Panc1 (cell line): ENCODE results near the gene TLE4. TPM values are rescaled to one million over a fixed set of nuclear protein-coding genes. Genes with fewer than 3 reads are reported as not detected.

ENCODE experiments used
- ATAC-seq: fragments of 200-7000 bp; cut with Tn5 transposase; 2 replicates; pipeline ENCODE4 v1.9.1; 2020; ENCODE audit warnings: mild to moderate bottlenecking, moderate library complexity
- BruUV-seq: library from RNA; stranded (reverse); fragments of 400-500 nt; replicated peaks from 2 replicates; lab custom pipeline; 2021; lab: Mats Ljungman, UMichigan
- CTCF ChIA-PET: fragments of 300-600 bp; sonication (Branson Sonifier 250); formaldehyde crosslinking; loops from one replicate; lab custom pipeline; 2022; ENCODE audit warnings: antibody characterized with exemption; lab: Charles Lee
- POLR2A ChIA-PET: fragments of 300-600 bp; sonication (Branson Sonifier 250); formaldehyde crosslinking; loops from one replicate; lab custom pipeline; 2022; ENCODE audit warnings: antibody characterized with exemption; lab: Charles Lee
- DNase-seq: peaks from one replicate; pipeline ENCODE4 v3.0.0-alpha.2; 2010; ENCODE audit warnings: low read depth, low spot score
- H3K27ac ChIP-seq: 2 replicates; pipeline ENCODE4 v1.5.1; 2011; ENCODE audit warnings: mild to moderate bottlenecking, low read length, inconsistent platforms
- H3K27me3 ChIP-seq: fragments of 200-500 bp; sonication (Bioruptor generic); 2 replicates; pipeline ENCODE4 v1.6.0; 2014; ENCODE audit warnings: low read length, inconsistent platforms; ENCODE audit not compliant: control insufficient read depth, insufficient read depth
- H3K36me3 ChIP-seq: fragments of 200-500 bp; sonication (Bioruptor generic); 2 replicates; pipeline ENCODE4 v1.5.1; 2014; ENCODE audit warnings: inconsistent platforms, mild to moderate bottlenecking, low read length, moderate library complexity; ENCODE audit not compliant: control insufficient read depth, insufficient read depth
- H3K4me1 ChIP-seq: 2 replicates; pipeline ENCODE4 v1.5.1; 2011; ENCODE audit warnings: inconsistent platforms, mild to moderate bottlenecking, low read length, moderate library complexity; ENCODE audit not compliant: control insufficient read depth, insufficient read depth
- H3K4me3 ChIP-seq, 2 experiments: 2 replicates each; pipeline ENCODE4 v1.5.1; 2011 to 2012; ENCODE audit warnings: low read depth in 2 of 2, low read length in 2 of 2, mild to moderate bottlenecking in 2 of 2, inconsistent platforms in 1 of 2, moderate library complexity in 1 of 2
- H3K9me3 ChIP-seq: fragments of 200-500 bp; sonication (Bioruptor generic); 2 replicates; pipeline ENCODE4 v1.5.1; 2014; ENCODE audit warnings: low read depth, mild to moderate bottlenecking, inconsistent platforms, low read length, moderate library complexity; ENCODE audit not compliant: control insufficient read depth, insufficient read depth
- POLR2AphosphoS5 ChIP-seq: IDR thresholded peaks from 2 replicates; pipeline ENCODE4 v1.6.1; 2012; ENCODE audit warnings: mild to moderate bottlenecking, low read depth, low read length, moderate library complexity
- SIN3A ChIP-seq: IDR thresholded peaks from 2 replicates; pipeline ENCODE4 v1.6.1; 2012; ENCODE audit warnings: low read depth, mild to moderate bottlenecking, low read length, moderate library complexity, borderline replicate concordance; ENCODE audit not compliant: insufficient read depth
- TCF7L2 ChIP-seq: IDR thresholded peaks from 2 replicates; pipeline ENCODE4 v1.6.1; 2011; ENCODE audit warnings: mild to moderate bottlenecking, low read depth, low read length, inconsistent platforms
- in situ Hi-C: cut with HindIII; loops from 2 replicates; pipeline ENCODE4 v1.10.0; 2016; ENCODE audit warnings: low sequenced_read_pairs, low pct_unique_long_range_greater_than_20kb
- intact Hi-C: fragments of 100-400 bp; cut with micrococcal nuclease; formaldehyde crosslinking; loops from one replicate; pipeline ENCODE4 v1.10.0; 2022; ENCODE audit not compliant: unreplicated experiment
- total RNA-seq: library from RNA; stranded (reverse); gene quantifications from one replicate; pipeline ENCODE4 v1.2.1, GENCODE V29; 2021; ENCODE audit not compliant: unreplicated experiment
- TF ChIP-seq, protein P1 (sequence below): fragments of 450-650 bp; IDR thresholded peaks from 2 replicates; pipeline ENCODE4 v1.5.1; 2017; ENCODE audit warnings: mild to moderate bottlenecking
- TF ChIP-seq, protein P2 (sequence below), 2 experiments: IDR thresholded peaks; 2 replicates each; pipeline ENCODE4 v1.6.1; 2011 to 2012; ENCODE audit warnings: low read depth in 2 of 2, control low read depth in 1 of 2, low read length in 1 of 2, mild to moderate bottlenecking in 1 of 2, moderate library complexity in 1 of 2; ENCODE audit not compliant: insufficient read depth in 1 of 2

TLE4 gene
- total RNA-seq, 1 experiment from 2014 or later, result 8.7 TPM

DNA sequence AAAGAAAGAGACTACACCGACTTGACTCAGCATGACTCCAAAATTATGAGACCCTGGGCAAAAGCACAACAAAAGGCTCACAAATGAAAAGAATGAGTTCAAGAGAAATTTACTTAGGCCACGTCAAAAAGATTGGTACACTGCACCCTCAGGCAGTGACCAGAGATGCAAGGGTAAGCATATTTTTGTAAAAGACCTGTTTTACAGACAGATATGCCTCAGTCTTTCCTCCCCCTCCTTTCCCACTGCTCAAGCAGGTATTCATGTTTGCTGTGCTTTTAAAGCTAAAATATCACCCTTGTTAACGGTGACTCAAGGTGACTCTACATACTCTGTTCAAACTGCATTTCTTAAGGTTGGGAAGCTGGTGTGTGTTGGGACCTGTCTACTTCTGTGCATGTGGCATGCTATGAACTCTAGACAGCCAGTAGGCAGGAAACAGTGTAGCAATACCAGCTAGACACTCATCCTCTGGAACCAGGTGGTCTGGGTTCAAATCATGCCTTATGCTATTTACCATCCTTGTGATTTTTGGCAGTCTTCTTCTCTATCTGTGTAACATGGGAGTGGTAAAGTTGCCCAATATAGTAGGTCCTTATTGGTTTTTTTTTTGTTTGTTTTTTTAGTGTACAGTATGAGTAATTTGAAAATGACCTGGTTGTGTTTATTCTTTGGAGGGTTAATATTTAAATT lies 98.7 kb downstream of the TLE4 start:
- intact Hi-C loops (no loop called here), in situ Hi-C loops (no loop called here)
- CTCF ChIA-PET, result no interaction called here
- ATAC-seq, result no peak
- no peaks in the 10 kb centered on the region for H3K4me1 ChIP-seq
- no TSS peak for BruUV-seq
- no peak overlapping the region for H3K4me3 ChIP-seq
- TF ChIP-seq TCF7L2, result no peak
- TF ChIP-seq, protein P1, sequence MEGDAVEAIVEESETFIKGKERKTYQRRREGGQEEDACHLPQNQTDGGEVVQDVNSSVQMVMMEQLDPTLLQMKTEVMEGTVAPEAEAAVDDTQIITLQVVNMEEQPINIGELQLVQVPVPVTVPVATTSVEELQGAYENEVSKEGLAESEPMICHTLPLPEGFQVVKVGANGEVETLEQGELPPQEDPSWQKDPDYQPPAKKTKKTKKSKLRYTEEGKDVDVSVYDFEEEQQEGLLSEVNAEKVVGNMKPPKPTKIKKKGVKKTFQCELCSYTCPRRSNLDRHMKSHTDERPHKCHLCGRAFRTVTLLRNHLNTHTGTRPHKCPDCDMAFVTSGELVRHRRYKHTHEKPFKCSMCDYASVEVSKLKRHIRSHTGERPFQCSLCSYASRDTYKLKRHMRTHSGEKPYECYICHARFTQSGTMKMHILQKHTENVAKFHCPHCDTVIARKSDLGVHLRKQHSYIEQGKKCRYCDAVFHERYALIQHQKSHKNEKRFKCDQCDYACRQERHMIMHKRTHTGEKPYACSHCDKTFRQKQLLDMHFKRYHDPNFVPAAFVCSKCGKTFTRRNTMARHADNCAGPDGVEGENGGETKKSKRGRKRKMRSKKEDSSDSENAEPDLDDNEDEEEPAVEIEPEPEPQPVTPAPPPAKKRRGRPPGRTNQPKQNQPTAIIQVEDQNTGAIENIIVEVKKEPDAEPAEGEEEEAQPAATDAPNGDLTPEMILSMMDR, result no peak
- TF ChIP-seq, protein P2, sequence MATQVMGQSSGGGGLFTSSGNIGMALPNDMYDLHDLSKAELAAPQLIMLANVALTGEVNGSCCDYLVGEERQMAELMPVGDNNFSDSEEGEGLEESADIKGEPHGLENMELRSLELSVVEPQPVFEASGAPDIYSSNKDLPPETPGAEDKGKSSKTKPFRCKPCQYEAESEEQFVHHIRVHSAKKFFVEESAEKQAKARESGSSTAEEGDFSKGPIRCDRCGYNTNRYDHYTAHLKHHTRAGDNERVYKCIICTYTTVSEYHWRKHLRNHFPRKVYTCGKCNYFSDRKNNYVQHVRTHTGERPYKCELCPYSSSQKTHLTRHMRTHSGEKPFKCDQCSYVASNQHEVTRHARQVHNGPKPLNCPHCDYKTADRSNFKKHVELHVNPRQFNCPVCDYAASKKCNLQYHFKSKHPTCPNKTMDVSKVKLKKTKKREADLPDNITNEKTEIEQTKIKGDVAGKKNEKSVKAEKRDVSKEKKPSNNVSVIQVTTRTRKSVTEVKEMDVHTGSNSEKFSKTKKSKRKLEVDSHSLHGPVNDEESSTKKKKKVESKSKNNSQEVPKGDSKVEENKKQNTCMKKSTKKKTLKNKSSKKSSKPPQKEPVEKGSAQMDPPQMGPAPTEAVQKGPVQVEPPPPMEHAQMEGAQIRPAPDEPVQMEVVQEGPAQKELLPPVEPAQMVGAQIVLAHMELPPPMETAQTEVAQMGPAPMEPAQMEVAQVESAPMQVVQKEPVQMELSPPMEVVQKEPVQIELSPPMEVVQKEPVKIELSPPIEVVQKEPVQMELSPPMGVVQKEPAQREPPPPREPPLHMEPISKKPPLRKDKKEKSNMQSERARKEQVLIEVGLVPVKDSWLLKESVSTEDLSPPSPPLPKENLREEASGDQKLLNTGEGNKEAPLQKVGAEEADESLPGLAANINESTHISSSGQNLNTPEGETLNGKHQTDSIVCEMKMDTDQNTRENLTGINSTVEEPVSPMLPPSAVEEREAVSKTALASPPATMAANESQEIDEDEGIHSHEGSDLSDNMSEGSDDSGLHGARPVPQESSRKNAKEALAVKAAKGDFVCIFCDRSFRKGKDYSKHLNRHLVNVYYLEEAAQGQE (IDR thresholded peaks at IDR 0.05; ENCODE audit: insufficient read depth in 1 of 2, low read depth in 2 of 2, low read length in 1 of 2), result no peak
- no peak for TF ChIP-seq SIN3A
- no peak for TF ChIP-seq POLR2AphosphoS5
- no peak overlapping the region for H3K27ac ChIP-seq
- DNase-seq, result peak; percentile 24
- H3K36me3 ChIP-seq, result no peaks in the 10 kb centered on the region
- no peaks in the 10 kb centered on the region for H3K9me3 ChIP-seq
- POLR2A ChIA-PET, result no interaction called here
- H3K27me3 ChIP-seq, result no peaks in the 10 kb centered on the region

DNA sequence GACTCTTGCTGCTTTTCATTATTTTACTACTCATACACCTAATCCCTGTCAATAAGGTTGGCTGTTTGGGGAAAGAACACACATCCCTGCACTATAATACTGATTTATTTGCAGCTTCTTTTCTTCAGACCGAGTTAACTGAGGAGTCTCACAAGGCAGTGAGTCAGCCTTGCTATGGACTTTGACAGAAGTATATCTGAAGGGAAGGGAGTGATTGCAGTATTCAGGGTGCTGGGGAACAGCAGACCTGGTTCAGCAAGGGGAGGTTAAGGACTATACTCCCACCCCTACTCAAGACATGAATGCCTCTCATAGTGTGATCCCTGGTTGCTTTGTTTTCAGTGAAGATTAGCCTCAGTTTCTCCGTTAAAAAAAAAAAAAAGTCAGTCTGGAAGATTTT lies 99.8 kb downstream of the TLE4 start:
- Histone ChIP-seq H3K9me3 (no peaks in the 10 kb centered on the region), H3K36me3 (no peaks in the 10 kb centered on the region), H3K4me1 (no peaks in the 10 kb centered on the region), H3K27ac (no peak overlapping the region), H3K27me3 (no peaks in the 10 kb centered on the region), H3K4me3 (no peak overlapping the region)
- ChIA-PET POLR2A (no interaction called here), CTCF (no interaction called here)
- in situ Hi-C loops, result no loop called here
- TF ChIP-seq SIN3A (no peak), TCF7L2 (no peak), POLR2AphosphoS5 (no peak)
- TF ChIP-seq, protein P2 (IDR thresholded peaks at IDR 0.05; ENCODE audit: insufficient read depth in 1 of 2, low read depth in 2 of 2, low read length in 1 of 2), result no peak
- TF ChIP-seq, protein P1, result no peak
- intact Hi-C loops, result no loop called here
- ATAC-seq, result no peak
- no TSS peak for BruUV-seq
- no peak for DNase-seq
